Activated CD4-positive, alpha-beta T cell treated with anti-CD3 and anti-CD28 coated beads, Interleukin-2, Interleukin-6, amounts not matched to agents 100 ng/mL and 50 ng/mL, durations not matched to agents 16 hours and 8 hours (primary cell): Measurements from ENCODE around the gene HADHB.
A peak's percentile ranks its signal among the peaks of the same experiment; 100 is the strongest.
"Not testable (repeated sequence)": the region's sequence is repeated elsewhere in the genome, so short reads cannot be mapped to it uniquely, and the experiment has no call there.

Experiments used
- DNase-seq: peaks from one replicate; pipeline ENCODE4 v3.0.0-alpha.2; 2020

HADHB gene

GRCh38 chr2:26298638-26299393 is 54.1 kb downstream of the HADHB start:
- peak; percentile 34 for DNase-seq

GRCh38 chr2:26299471-26300101 is 54.8 kb downstream of the HADHB start:
- DNase-seq = peak; percentile 35

- no peak for DNase-seq
Observed at GRCh38 chr2:26300234-26300925, 55.6 kb downstream of the HADHB start.

- DNase-seq = no peak
Observed at GRCh38 chr2:26302846-26303245, 58.1 kb downstream of the HADHB start.

- not testable (repeated sequence) for DNase-seq
Observed at GRCh38 chr2:26305094-26305493, 60.4 kb downstream of the HADHB start.

- DNase-seq = no peak
Observed at GRCh38 chr2:26305540-26305939, 60.8 kb downstream of the HADHB start.

GRCh38 chr2:26309921-26310320 is 65.2 kb downstream of the HADHB start:
- DNase-seq = no peak

GRCh38 chr2:26312471-26312870 is 67.7 kb downstream of the HADHB start:
- DNase-seq = no peak

- DNase-seq = no peak
Observed at GRCh38 chr2:26313446-26313845, 68.7 kb downstream of the HADHB start.

- DNase-seq = no peak
Observed at GRCh38 chr2:26314243-26314642, 69.5 kb downstream of the HADHB start.

GRCh38 chr2:26316041-26316440 is 71.3 kb downstream of the HADHB start:
- no peak for DNase-seq

- DNase-seq = no peak
Observed at GRCh38 chr2:26316845-26317244, 72.1 kb downstream of the HADHB start.

- no peak for DNase-seq
Observed at GRCh38 chr2:26317377-26318105, 72.8 kb downstream of the HADHB start.

- DNase-seq = no peak
Observed at GRCh38 chr2:26318950-26319349, 74.2 kb downstream of the HADHB start.

- not testable (repeated sequence) for DNase-seq
Observed at GRCh38 chr2:26324479-26324878, 79.7 kb downstream of the HADHB start.

GRCh38 chr2:26324903-26325302 is 80.2 kb downstream of the HADHB start:
- no peak for DNase-seq

- DNase-seq = no peak
Observed at GRCh38 chr2:26325851-26326250, 81.1 kb downstream of the HADHB start.

GRCh38 chr2:26326514-26326913 is 81.8 kb downstream of the HADHB start:
- DNase-seq = peak; percentile 19

GRCh38 chr2:26327291-26328272 is 82.8 kb downstream of the HADHB start:
- DNase-seq = no peak

- DNase-seq = not testable (repeated sequence)
Observed at GRCh38 chr2:26329083-26329482, 84.3 kb downstream of the HADHB start.

GRCh38 chr2:26330114-26330549 is 85.4 kb downstream of the HADHB start:
- DNase-seq = peak; percentile 89

GRCh38 chr2:26330604-26331003 is 85.9 kb downstream of the HADHB start:
- no peak for DNase-seq
